PC-9 (cell line): ENCODE data around the gene PHACTR3. TPM values are rescaled to one million over a fixed set of nuclear protein-coding genes. Genes with fewer than 3 reads are reported as not detected.
A peak's percentile ranks its signal among the peaks of the same experiment; 100 is the strongest.

Experiments
- BruUV-seq: library from RNA; stranded (reverse); fragments of 400-500 nt; replicated peaks from 2 replicates; lab custom pipeline; 2021; lab: Mats Ljungman, UMichigan
- CTCF ChIA-PET: fragments of 300-600 bp; sonication (Branson Sonifier 250); formaldehyde crosslinking; loops from one replicate; lab custom pipeline; 2022; ENCODE audit warnings: antibody characterized with exemption; lab: Charles Lee
- POLR2A ChIA-PET: fragments of 300-600 bp; sonication (Branson Sonifier 250); formaldehyde crosslinking; loops from one replicate; lab custom pipeline; 2022; ENCODE audit warnings: antibody characterized with exemption; ENCODE audit not compliant: unreplicated experiment; lab: Charles Lee
- DNase-seq, 2 experiments: peaks; one replicate each; pipeline versions ENCODE4 v3.0.0 to v3.0.0-alpha.2; 2015 to 2022; ENCODE audit warnings: mixed read lengths in 1 of 2
- H2AFZ ChIP-seq: fragments of 200-600 bp; sonication (generic); 2 replicates; pipeline ENCODE4 v1.8.1; 2017; ENCODE audit warnings: antibody characterized with exemption
- H3F3A ChIP-seq: fragments of 200-600 bp; sonication (generic); 2 replicates; pipeline ENCODE4 v1.8.1; 2017; ENCODE audit warnings: antibody characterized with exemption, mild to moderate bottlenecking, low read depth; ENCODE audit not compliant: insufficient read depth
- H3K27ac ChIP-seq: fragments of 200-600 bp; sonication (generic); 2 replicates; pipeline ENCODE4 v1.6.1; 2016; ENCODE audit warnings: mixed run types
- H3K27me3 ChIP-seq: fragments of 200-600 bp; sonication (generic); 2 replicates; pipeline ENCODE4 v1.6.1; 2016; ENCODE audit warnings: low read depth, mixed run types; ENCODE audit not compliant: insufficient read depth
- H3K36me3 ChIP-seq: fragments of 200-600 bp; sonication (generic); 2 replicates; pipeline ENCODE4 v1.6.1; 2016; ENCODE audit warnings: low read depth, mixed run types
- H3K4me1 ChIP-seq: fragments of 200-600 bp; sonication (generic); replicated peaks from 2 replicates; pipeline ENCODE4 v1.6.1; 2016; ENCODE audit warnings: mixed run types; ENCODE audit not compliant: insufficient read depth
- H3K4me2 ChIP-seq: fragments of 200-600 bp; sonication (generic); 2 replicates; pipeline ENCODE4 v1.6.1; 2017; ENCODE audit warnings: mixed run types
- H3K4me3 ChIP-seq: fragments of 200-600 bp; sonication (generic); 2 replicates; pipeline ENCODE4 v1.6.1; 2016; ENCODE audit warnings: mixed run types
- H3K79me2 ChIP-seq: fragments of 200-600 bp; sonication (generic); 2 replicates; pipeline ENCODE4 v1.6.1; 2017; ENCODE audit warnings: low read depth, mixed run types
- H3K9me2 ChIP-seq: fragments of 200-600 bp; sonication (generic); 2 replicates; pipeline ENCODE4 v1.8.1; 2017; ENCODE audit warnings: mild to moderate bottlenecking; ENCODE audit not compliant: insufficient read depth
- H3K9me3 ChIP-seq: fragments of 200-600 bp; sonication (generic); 2 replicates; pipeline ENCODE4 v1.8.1; 2016; ENCODE audit warnings: low read depth; ENCODE audit not compliant: insufficient read depth
- H4K20me1 ChIP-seq: fragments of 200-600 bp; sonication (generic); 2 replicates; pipeline ENCODE4 v1.8.1; 2017; ENCODE audit not compliant: insufficient read depth
- CTCF ChIP-seq: fragments of 200-600 bp; sonication (generic); conservative IDR thresholded peaks from 2 replicates; pipeline ENCODE4 v1.6.1; 2017; ENCODE audit warnings: mixed run types, antibody characterized with exemption, mild to moderate bottlenecking, moderate library complexity
- EZH2 ChIP-seq: fragments of 200-600 bp; sonication (generic); IDR thresholded peaks from 2 replicates; pipeline ENCODE4 v1.8.0; 2017; ENCODE audit warnings: antibody characterized with exemption, low read depth
- intact Hi-C: fragments of 100-400 bp; cut with micrococcal nuclease; formaldehyde crosslinking; loops from one replicate; pipeline ENCODE4 v1.10.0; 2022; ENCODE audit not compliant: unreplicated experiment
- total RNA-seq: library from RNA; stranded (reverse); gene quantifications from 2 replicates; pipeline ENCODE4 v1.2.3, GENCODE V29; 2021

The PHACTR3 gene
- total RNA-seq, 1 experiment from 2014 or later = 0.41 TPM

DNA sequence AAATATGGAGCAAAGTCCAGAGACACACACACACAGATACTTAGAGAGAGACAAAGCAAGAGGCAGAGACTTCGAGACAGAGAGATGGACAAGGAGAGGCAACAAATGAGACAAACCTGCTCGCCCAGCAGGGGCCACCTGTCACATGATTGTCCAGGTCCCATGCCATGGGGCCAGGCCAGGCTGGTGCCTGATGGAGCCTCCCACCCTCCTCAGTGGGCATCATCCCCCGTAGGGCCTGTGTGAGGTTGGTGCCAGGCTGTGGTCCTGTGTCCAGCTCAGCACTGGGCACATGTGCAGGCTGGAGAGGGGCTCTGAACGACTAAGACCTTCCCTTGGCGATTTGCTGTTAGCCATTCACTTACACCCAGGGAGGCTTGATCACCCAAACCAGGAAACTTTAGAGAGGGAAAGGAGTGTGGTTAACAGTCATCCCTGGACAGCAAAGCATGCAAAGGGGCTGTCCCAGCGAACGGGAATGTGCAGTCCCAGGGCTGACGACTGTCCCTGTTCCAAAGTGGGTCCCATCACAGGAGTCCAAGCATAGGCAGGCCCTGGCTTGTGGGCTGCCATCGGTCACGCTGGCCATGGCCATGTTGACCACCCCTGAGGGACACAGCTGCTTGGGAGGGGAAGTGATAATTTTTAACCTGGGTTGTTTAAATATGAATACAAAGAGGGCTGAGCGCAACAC, 38.4 kb upstream of the PHACTR3 start:
- H3K36me3 ChIP-seq = no peaks in the 10 kb centered on the region
- no peak overlapping the region for H3K4me2 ChIP-seq
- TF ChIP-seq EZH2 = no peak
- no peak for TF ChIP-seq CTCF
- CTCF ChIA-PET = no interaction called here
- DNase-seq = peak in 1 of 2 experiments; percentile 34
- H2AFZ ChIP-seq = no peak overlapping the region
- peaks cover 86% of the 10 kb centered on the region for H3K27me3 ChIP-seq
- BruUV-seq = no TSS peak
- no peaks in the 10 kb centered on the region for H3K9me2 ChIP-seq
- no peaks in the 10 kb centered on the region for H3K9me3 ChIP-seq
- H3F3A ChIP-seq = no peaks in the 10 kb centered on the region
- POLR2A ChIA-PET = no interaction called here
- no peaks in the 10 kb centered on the region for H4K20me1 ChIP-seq
- H3K27ac ChIP-seq = no peak overlapping the region
- H3K4me1 ChIP-seq = no peaks in the 10 kb centered on the region
- no peak overlapping the region for H3K4me3 ChIP-seq
- H3K79me2 ChIP-seq = no peaks in the 10 kb centered on the region
- intact Hi-C loops = no loop called here

DNA sequence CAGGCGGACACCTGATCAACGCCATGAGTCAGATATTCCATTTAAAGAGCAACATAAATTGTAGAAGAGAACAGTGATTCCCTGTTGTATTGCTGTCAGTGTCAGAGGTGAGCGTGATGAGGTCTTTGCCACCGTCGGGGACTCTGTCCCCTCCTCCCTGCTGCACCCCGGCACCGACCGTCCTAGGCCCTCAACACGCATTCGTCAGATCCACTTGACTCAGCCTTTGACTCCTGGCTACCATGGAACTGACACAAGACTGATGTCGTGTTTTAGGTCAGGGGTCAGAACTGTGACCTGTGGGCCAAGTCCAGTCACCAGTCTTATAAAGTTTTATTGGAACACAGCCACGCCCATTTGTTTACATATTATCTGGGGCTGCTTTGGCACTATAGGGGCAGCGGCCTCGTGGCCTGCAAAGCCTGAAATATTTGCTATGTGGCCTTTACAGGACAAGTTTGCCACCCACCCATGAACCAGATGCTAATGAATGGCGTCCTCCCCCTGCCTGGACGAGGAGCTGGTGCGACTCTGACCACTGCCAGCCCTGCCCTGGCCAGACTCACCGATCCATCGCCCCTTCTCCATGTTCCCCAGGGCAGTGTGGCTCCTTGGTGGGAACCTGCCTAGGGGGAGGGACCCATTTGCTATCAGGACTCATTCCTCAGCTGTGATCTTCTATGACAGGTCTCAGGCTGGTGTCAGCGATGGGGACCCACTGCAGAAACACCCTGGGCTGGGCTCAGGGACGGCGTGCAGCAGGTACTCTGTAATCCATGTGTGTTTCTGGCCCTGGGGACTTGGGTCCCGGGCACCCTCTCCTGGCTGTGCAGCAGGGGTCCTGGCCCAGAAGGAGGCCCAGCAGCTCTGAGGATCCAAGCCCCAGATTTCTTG, 37.5 kb upstream of the PHACTR3 start:
- no peak overlapping the region for H3K4me3 ChIP-seq
- ChIA-PET POLR2A (no interaction called here), CTCF (no interaction called here)
- no peaks in the 10 kb centered on the region for H3K36me3 ChIP-seq
- no peaks in the 10 kb centered on the region for H3K79me2 ChIP-seq
- no peak overlapping the region for H3K4me2 ChIP-seq
- H3K4me1 ChIP-seq = no peaks in the 10 kb centered on the region
- BruUV-seq = no TSS peak
- peaks cover 80% of the 10 kb centered on the region for H3K27me3 ChIP-seq
- no peak overlapping the region for H2AFZ ChIP-seq
- no peaks in the 10 kb centered on the region for H3K9me3 ChIP-seq
- H3K9me2 ChIP-seq = no peaks in the 10 kb centered on the region
- H3K27ac ChIP-seq = no peak overlapping the region
- TF ChIP-seq EZH2 (no peak), CTCF (no peak)
- H3F3A ChIP-seq = no peaks in the 10 kb centered on the region
- no peaks in the 10 kb centered on the region for H4K20me1 ChIP-seq
- intact Hi-C loops = no loop called here
- peak in 1 of 2 experiments; percentile 4 for DNase-seq

GRCh38 chr20:59567585-59568508, 36.5 kb upstream of the PHACTR3 start:
- Histone ChIP-seq H3K4me2 (no peak overlapping the region), H3K4me1 (no peaks in the 10 kb centered on the region), H3K9me2 (no peaks in the 10 kb centered on the region), H4K20me1 (no peaks in the 10 kb centered on the region), H3K4me3 (no peak overlapping the region), H3K79me2 (no peaks in the 10 kb centered on the region), H3K36me3 (no peaks in the 10 kb centered on the region), H3K9me3 (no peaks in the 10 kb centered on the region), H3F3A (no peaks in the 10 kb centered on the region), H3K27ac (no peak overlapping the region), H3K27me3 (peaks cover 74% of the 10 kb centered on the region), H2AFZ (no peak overlapping the region)
- peak in 1 of 2 experiments; percentile 21 for DNase-seq
- ChIA-PET POLR2A (no interaction called here), CTCF (no interaction called here)
- TF ChIP-seq CTCF (no peak), EZH2 (no peak)
- BruUV-seq = no TSS peak
- intact Hi-C loops = no loop called here
